Measurements from ENCODE around the gene ACP5.
"Not testable (repeated sequence)": the region's sequence is repeated elsewhere in the genome, so short reads cannot be mapped to it uniquely, and the experiment has no call there.

DNA sequence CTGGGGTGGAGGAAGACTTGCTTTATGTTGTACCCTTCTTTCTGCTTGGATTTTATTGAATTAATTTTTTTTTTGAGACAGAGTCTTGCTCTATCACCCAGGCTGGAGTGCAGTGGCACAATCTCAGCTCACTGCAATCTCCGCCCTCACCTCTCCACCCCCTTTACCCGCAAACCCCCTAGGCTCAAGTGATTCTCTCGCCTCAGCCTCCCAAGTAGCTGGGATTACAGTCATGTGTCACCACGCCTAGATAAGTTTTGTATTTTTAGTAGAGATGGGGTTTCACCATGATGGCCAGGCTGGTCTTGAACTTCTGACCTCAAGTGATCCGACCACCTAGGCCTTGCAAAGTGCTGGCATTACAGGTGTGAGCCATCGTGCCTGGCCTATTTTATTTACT, 4.1 kb downstream of the ACP5 start:
- TF ChIP-seq, protein P1, sequence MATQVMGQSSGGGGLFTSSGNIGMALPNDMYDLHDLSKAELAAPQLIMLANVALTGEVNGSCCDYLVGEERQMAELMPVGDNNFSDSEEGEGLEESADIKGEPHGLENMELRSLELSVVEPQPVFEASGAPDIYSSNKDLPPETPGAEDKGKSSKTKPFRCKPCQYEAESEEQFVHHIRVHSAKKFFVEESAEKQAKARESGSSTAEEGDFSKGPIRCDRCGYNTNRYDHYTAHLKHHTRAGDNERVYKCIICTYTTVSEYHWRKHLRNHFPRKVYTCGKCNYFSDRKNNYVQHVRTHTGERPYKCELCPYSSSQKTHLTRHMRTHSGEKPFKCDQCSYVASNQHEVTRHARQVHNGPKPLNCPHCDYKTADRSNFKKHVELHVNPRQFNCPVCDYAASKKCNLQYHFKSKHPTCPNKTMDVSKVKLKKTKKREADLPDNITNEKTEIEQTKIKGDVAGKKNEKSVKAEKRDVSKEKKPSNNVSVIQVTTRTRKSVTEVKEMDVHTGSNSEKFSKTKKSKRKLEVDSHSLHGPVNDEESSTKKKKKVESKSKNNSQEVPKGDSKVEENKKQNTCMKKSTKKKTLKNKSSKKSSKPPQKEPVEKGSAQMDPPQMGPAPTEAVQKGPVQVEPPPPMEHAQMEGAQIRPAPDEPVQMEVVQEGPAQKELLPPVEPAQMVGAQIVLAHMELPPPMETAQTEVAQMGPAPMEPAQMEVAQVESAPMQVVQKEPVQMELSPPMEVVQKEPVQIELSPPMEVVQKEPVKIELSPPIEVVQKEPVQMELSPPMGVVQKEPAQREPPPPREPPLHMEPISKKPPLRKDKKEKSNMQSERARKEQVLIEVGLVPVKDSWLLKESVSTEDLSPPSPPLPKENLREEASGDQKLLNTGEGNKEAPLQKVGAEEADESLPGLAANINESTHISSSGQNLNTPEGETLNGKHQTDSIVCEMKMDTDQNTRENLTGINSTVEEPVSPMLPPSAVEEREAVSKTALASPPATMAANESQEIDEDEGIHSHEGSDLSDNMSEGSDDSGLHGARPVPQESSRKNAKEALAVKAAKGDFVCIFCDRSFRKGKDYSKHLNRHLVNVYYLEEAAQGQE (tag by site-specific recombination; IDR thresholded peaks at IDR 0.05), result not testable (repeated sequence)
- TF ChIP-seq ZNF629 (tag by site-specific recombination; IDR thresholded peaks at IDR 0.05); ZNF112 (tag by site-specific recombination; IDR thresholded peaks at IDR 0.05); ZNF274 (IDR thresholded peaks at IDR 0.05; ENCODE audit: low read length); ZNF274 (tag by site-specific recombination; IDR thresholded peaks at IDR 0.05; ENCODE audit: borderline replicate concordance); ZNF157 (tag by site-specific recombination; IDR thresholded peaks at IDR 0.05); ZFP37 (tag by site-specific recombination; IDR thresholded peaks at IDR 0.05); ZNF510 (tag by site-specific recombination; IDR thresholded peaks at IDR 0.05; ENCODE audit: insufficient replicate concordance); ZNF777 (tag by site-specific recombination; IDR thresholded peaks at IDR 0.05; ENCODE audit: borderline replicate concordance); SP2 (tag by site-specific recombination; IDR thresholded peaks at IDR 0.05): not testable (repeated sequence)
- TF ChIP-seq, protein P2, sequence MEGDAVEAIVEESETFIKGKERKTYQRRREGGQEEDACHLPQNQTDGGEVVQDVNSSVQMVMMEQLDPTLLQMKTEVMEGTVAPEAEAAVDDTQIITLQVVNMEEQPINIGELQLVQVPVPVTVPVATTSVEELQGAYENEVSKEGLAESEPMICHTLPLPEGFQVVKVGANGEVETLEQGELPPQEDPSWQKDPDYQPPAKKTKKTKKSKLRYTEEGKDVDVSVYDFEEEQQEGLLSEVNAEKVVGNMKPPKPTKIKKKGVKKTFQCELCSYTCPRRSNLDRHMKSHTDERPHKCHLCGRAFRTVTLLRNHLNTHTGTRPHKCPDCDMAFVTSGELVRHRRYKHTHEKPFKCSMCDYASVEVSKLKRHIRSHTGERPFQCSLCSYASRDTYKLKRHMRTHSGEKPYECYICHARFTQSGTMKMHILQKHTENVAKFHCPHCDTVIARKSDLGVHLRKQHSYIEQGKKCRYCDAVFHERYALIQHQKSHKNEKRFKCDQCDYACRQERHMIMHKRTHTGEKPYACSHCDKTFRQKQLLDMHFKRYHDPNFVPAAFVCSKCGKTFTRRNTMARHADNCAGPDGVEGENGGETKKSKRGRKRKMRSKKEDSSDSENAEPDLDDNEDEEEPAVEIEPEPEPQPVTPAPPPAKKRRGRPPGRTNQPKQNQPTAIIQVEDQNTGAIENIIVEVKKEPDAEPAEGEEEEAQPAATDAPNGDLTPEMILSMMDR (tag by site-specific recombination; IDR thresholded peaks at IDR 0.05), result not testable (repeated sequence)
